Measurements from ENCODE around the gene TRAF1.

GRCh38 chr9:120856700-120857099 lies 69.9 kb downstream of the TRAF1 start:
- TF ChIP-seq REST (IDR thresholded peaks at IDR 0.05) (no peak), CTCF (IDR thresholded peaks at IDR 0.05; ENCODE audit: low read depth, low read length, missing input control) (no peak), RAD21 (IDR thresholded peaks at IDR 0.05) (no peak), TAF1 (conservative IDR thresholded peaks at IDR 0.05) (no peak), YY1 (IDR thresholded peaks at IDR 0.05) (no peak), GABPA (IDR thresholded peaks at IDR 0.05 in 1 of 2, conservative IDR thresholded peaks at IDR 0.05 in 1 of 2) (no peak), RXRA (IDR thresholded peaks at IDR 0.05) (no peak), JUND (IDR thresholded peaks at IDR 0.05) (no peak), MAX (IDR thresholded peaks at IDR 0.05) (no peak), ZBTB33 (IDR thresholded peaks at IDR 0.05) (no peak), FOXA2 (IDR thresholded peaks at IDR 0.05) (no peak)

All from liver (tissue), 3 donors.